Measurements from ENCODE around the gene EIF4E1B.

- TF ChIP-seq CTCF (IDR thresholded peaks at IDR 0.05) (peak in 2 of 3 experiments; percentile 12), POLR2AphosphoS5 (IDR thresholded peaks at IDR 0.05) (no peak)
These were observed 11.3 kb upstream of the EIF4E1B start for GRCh38 chr5:176619203-176619568.
